ENCODE data around the gene BMPER. TPM values are rescaled to one million over a fixed set of nuclear protein-coding genes. Genes with fewer than 3 reads are reported as not detected.

BMPER gene
- polyA plus RNA-seq, 1 experiment: 8.8 TPM

DNA sequence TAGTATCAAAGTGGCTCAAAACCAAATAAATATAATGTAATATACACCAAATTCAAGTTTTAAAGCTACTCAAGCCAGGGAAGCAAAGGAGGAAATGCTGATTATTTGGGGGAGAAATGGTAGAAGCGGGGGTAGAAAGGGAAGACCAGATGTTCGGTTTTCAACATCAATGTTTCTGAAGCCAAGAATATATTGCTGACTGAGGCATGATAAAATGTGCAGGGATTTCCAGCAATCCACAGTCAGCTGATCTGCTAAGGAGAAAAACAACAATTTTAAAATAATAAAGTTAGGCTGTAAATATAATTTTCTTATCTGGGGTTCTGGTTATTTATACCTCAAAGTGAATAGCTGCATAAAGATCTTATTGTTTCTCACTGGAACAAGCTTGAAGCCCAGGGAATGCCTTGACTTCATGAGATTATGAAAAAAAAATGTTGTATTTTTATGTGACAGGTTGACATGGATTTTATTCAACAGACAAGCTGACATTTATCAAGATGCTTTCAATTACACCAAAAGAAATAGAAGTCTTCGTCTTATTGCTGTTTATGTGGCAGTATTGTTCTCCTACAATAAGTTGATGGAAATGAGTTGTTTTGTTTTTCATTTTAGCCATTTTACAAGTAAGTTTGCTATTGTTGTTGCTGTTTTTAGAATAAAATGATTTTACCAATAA is 28.6 kb upstream of the BMPER start:
- POLR2A ChIA-PET: no interaction called here
- Histone ChIP-seq H3K27me3 (ENCODE audit: control insufficient read depth, insufficient read depth, low read length) (no peaks in the 10 kb centered on the region), H3K4me3 (ENCODE audit: low read depth, low read length) (no peak overlapping the region), H3K36me3 (ENCODE audit: control insufficient read depth, insufficient read depth, low read length) (no peaks in the 10 kb centered on the region)
- CTCF ChIA-PET: interaction anchor here (1.1 to 7.6 kb wide), 2 partner anchors 18 to 27 kb away, joined by 3 to 40 read pairs; no protein-coding TSS in a partner anchor
- no peak for DNase-seq (ENCODE audit: low read depth)
- TF ChIP-seq, protein P1, sequence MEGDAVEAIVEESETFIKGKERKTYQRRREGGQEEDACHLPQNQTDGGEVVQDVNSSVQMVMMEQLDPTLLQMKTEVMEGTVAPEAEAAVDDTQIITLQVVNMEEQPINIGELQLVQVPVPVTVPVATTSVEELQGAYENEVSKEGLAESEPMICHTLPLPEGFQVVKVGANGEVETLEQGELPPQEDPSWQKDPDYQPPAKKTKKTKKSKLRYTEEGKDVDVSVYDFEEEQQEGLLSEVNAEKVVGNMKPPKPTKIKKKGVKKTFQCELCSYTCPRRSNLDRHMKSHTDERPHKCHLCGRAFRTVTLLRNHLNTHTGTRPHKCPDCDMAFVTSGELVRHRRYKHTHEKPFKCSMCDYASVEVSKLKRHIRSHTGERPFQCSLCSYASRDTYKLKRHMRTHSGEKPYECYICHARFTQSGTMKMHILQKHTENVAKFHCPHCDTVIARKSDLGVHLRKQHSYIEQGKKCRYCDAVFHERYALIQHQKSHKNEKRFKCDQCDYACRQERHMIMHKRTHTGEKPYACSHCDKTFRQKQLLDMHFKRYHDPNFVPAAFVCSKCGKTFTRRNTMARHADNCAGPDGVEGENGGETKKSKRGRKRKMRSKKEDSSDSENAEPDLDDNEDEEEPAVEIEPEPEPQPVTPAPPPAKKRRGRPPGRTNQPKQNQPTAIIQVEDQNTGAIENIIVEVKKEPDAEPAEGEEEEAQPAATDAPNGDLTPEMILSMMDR (IDR thresholded peaks at IDR 0.05; ENCODE audit: insufficient read depth, low read depth, low read length): no peak

GRCh38 chr7:33880787-33881186 is 24.6 kb upstream of the BMPER start:
- DNase-seq (ENCODE audit: low read depth): no peak
- Histone ChIP-seq H3K4me3 (ENCODE audit: low read depth, low read length) (no peak overlapping the region), H3K27me3 (ENCODE audit: control insufficient read depth, insufficient read depth, low read length) (no peaks in the 10 kb centered on the region), H3K36me3 (ENCODE audit: control insufficient read depth, insufficient read depth, low read length) (no peaks in the 10 kb centered on the region)
- TF ChIP-seq, protein P1 (IDR thresholded peaks at IDR 0.05; ENCODE audit: insufficient read depth, low read depth, low read length): no peak
- POLR2A ChIA-PET: no interaction called here
- CTCF ChIA-PET: interaction anchor here (1.1 to 7.6 kb wide), 2 partner anchors 14 to 123 kb away, joined by 3 to 40 read pairs; no protein-coding TSS in a partner anchor

GRCh38 chr7:33881316-33881715 is 24.0 kb upstream of the BMPER start:
- TF ChIP-seq, protein P1 (IDR thresholded peaks at IDR 0.05; ENCODE audit: insufficient read depth, low read depth, low read length): no peak
- no peak for DNase-seq (ENCODE audit: low read depth)
- CTCF ChIA-PET: interaction anchor here (1.1 to 7.6 kb wide), 2 partner anchors 14 to 123 kb away, joined by 3 to 40 read pairs; no protein-coding TSS in a partner anchor
- POLR2A ChIA-PET: no interaction called here
- Histone ChIP-seq H3K27me3 (ENCODE audit: control insufficient read depth, insufficient read depth, low read length) (no peaks in the 10 kb centered on the region), H3K4me3 (ENCODE audit: low read depth, low read length) (no peak overlapping the region), H3K36me3 (ENCODE audit: control insufficient read depth, insufficient read depth, low read length) (no peaks in the 10 kb centered on the region)

GRCh38 chr7:33882040-33882837 is 23.1 kb upstream of the BMPER start:
- POLR2A ChIA-PET: no interaction called here
- Histone ChIP-seq H3K4me3 (ENCODE audit: low read depth, low read length) (no peak overlapping the region), H3K36me3 (ENCODE audit: control insufficient read depth, insufficient read depth, low read length) (no peaks in the 10 kb centered on the region), H3K27me3 (ENCODE audit: control insufficient read depth, insufficient read depth, low read length) (no peaks in the 10 kb centered on the region)
- CTCF ChIA-PET: interaction anchor here (7.6 kb wide), 1 partner anchor 13 kb away, joined by 40 read pairs; no protein-coding TSS in a partner anchor
- TF ChIP-seq, protein P1 (IDR thresholded peaks at IDR 0.05; ENCODE audit: insufficient read depth, low read depth, low read length): no peak
- no peak for DNase-seq (ENCODE audit: low read depth)
